ENCODE measurements around the gene RTEL1. TPM values are rescaled to one million over a fixed set of nuclear protein-coding genes. Genes with fewer than 3 reads are reported as not detected.

RTEL1 gene
- total and polyA plus RNA-seq, 9 of the 15 experiments (the other 6 are each of a cell fraction or from before 2014, with no cell fraction given): 0.36 to 61.0 (median 17.9) TPM

GRCh38 chr20:63653041-63653973 lies 4.8 kb upstream of the RTEL1 start, which contains the start of gene STMN3 (continued):
- TF ChIP-seq FOXA3 (CRISPR knock-in tag; conservative IDR thresholded peaks at IDR 0.05 in 1 of 2, IDR thresholded peaks at IDR 0.05 in 1 of 2) (no peak; a peak in 1 of 4 replicates), RFX1 (IDR thresholded peaks at IDR 0.05) (no peak), HDAC2 (IDR thresholded peaks at IDR 0.05) (0 out of 2 replicates have a peak, but pooled peaks have one; percentile 55), DPF2 (IDR thresholded peaks at IDR 0.05) (peak; percentile 57; the same call in 1 of the 2 replicates), TRIM28 (IDR thresholded peaks at IDR 0.05) (no peak), RNF2 (IDR thresholded peaks at IDR 0.05) (peak; percentile 35; the same call in 1 of the 2 replicates), GMEB1 (CRISPR knock-in tag; IDR thresholded peaks at IDR 0.05) (no peak), GABPB1 (CRISPR knock-in tag; IDR thresholded peaks at IDR 0.05) (peak; percentile 92), FOS (IDR thresholded peaks at IDR 0.05; ENCODE audit: extremely low read depth, insufficient read length) (no peak), POLR3G (IDR thresholded peaks at IDR 0.05; ENCODE audit: extremely low read depth, insufficient read length, insufficient replicate concordance) (no peak), C11orf30 (IDR thresholded peaks at IDR 0.05; ENCODE audit: low read depth) (no peak), KHSRP (IDR thresholded peaks at IDR 0.05) (no peak), ZBTB7A (IDR thresholded peaks at IDR 0.05; ENCODE audit: borderline replicate concordance, control insufficient read depth, low read depth, low read length) (peak; percentile 88), ADNP (tag; IDR thresholded peaks at IDR 0.05) (no peak), ETS1 (conservative IDR thresholded peaks at IDR 0.05; ENCODE audit: control insufficient read depth, low read depth, low read length) (peak; percentile 96), HOMEZ (CRISPR knock-in tag; IDR thresholded peaks at IDR 0.05) (no peak), FOXO4 (CRISPR knock-in tag; IDR thresholded peaks at IDR 0.05) (no peak), CHD1 (IDR thresholded peaks at IDR 0.05; ENCODE audit: low read length) (no peak), ZNF79 (CRISPR knock-in tag; IDR thresholded peaks at IDR 0.05; ENCODE audit: low read depth) (no peak), L3MBTL2 (IDR thresholded peaks at IDR 0.05) (peak; percentile 55)
